Ovary (tissue), 9 donors: ENCODE data around the gene PCSK2. TPM values are rescaled to one million over a fixed set of nuclear protein-coding genes. Genes with fewer than 3 reads are reported as not detected.

Source experiments
- DNase-seq, 5 donors: peaks; one replicate each; pipeline ENCODE4 v3.0.0-alpha.2; 2019 to 2020
- H3K27ac ChIP-seq, 2 donors: fragments of 200-600 bp; one replicate each; pipeline versions ENCODE4 v1.5.1 to v1.8.0; 2019 to 2022
- H3K27me3 ChIP-seq: fragments of 200-600 bp; one replicate; pipeline ENCODE4 v1.8.0; 2022
- H3K36me3 ChIP-seq: fragments of 200-600 bp; sonication (generic); one replicate; pipeline ENCODE4 v1.5.1; 2019
- H3K4me1 ChIP-seq: one replicate; pipeline ENCODE4 v1.8.1; 2013; ENCODE audit warnings: mild to moderate bottlenecking, moderate library complexity; ENCODE audit not compliant: insufficient read depth
- H3K4me3 ChIP-seq: fragments of 200-600 bp; sonication (generic); one replicate; pipeline ENCODE4 v1.5.1; 2017
- H3K9me3 ChIP-seq, 2 donors: fragments of 200-600 bp in 1 of 2; sonication (generic) in 1 of 2; one replicate each; pipeline versions ENCODE4 v1.5.1 to v1.8.1; 2013 to 2019; ENCODE audit warnings: mild to moderate bottlenecking in 1 of 2, moderate library complexity in 1 of 2
- EP300 ChIP-seq: sonication (generic); formaldehyde crosslinking; IDR thresholded peaks from one replicate; pipeline ENCODE4 v1.6.1; 2017; ENCODE audit warnings: antibody characterized with exemption
- POLR2A ChIP-seq: fragments of 450-650 bp; IDR thresholded peaks from one replicate; pipeline ENCODE4 v1.6.1; 2017; ENCODE audit warnings: antibody characterized with exemption, mild to moderate bottlenecking, moderate library complexity
- WGBS, 3 donors: extraction: QIAGEN DNeasy Blood & Tissue Kit in 1 of 3; methylation state at CpG; one replicate each; pipeline versions ENCODE4 v1.1.5 to v1.1.7; 2013 to 2017; 5-methylcytosine and 5-hydroxymethylcytosine counted together
- intact Hi-C, 4 donors: fragments of 100-400 bp; cut with DNase I; formaldehyde crosslinking; loops; one replicate each; pipeline versions ENCODE4 v1.11.0 to v1.15.1; 2022 to 2023
- polyA plus RNA-seq, 2 donors: library from polyadenylated mRNA; stranded (reverse); fragments of 200-250 nt in 1 of 2; fragments of 350-450 nt in 1 of 2; fragmentation: Illumina TruSeq in 1 of 2; extraction: RNeasy Lipid Tissue Mini Kit (QIAGEN cat#74804) in 1 of 2; gene quantifications; one replicate each; pipeline ENCODE4 v1.2.3, GENCODE V29; 2013 to 2014
- total RNA-seq, 7 donors: library from RNA; depleted of rRNA in 2 of 7; stranded (reverse); fragments of >200 nt in 2 of 7; fragmentation: NEBNext Ultra II Directional in 3 of 7; extraction: Animal tissue kit (Norgen Biotek cat#: 25700) in 3 of 7; gene quantifications; one replicate each; pipeline versions ENCODE4 v1.1.0 to v1.2.4, GENCODE V29; 2016 to 2023
- TF ChIP-seq, protein P1 (sequence below), 3 donors: fragments of 450-650 bp in 2 of 3; fragments of 200-600 bp in 1 of 3; IDR thresholded peaks; one replicate each; pipeline versions ENCODE4 v1.5.1 to v1.8.0; 2016 to 2022; ENCODE audit warnings: antibody characterized with exemption in 3 of 3, mild to moderate bottlenecking in 1 of 3
- donor health status: DM: no; HTN: no; CAD: no; lungs with moderate emphysema.
- donor health status: DM: no; HTN: no; CAD: no.
- donor health status: Bipolar disorder and iron deficiency.
- donor health status: DM: yes; HTN: yes; CAD: no.
- donor health status: DM: no; HTN: no; CAD: no.
- donor health status: DM: yes; HTN: yes; CAD: no.

PCSK2 gene
- total and polyA plus RNA-seq, 9 donors = 3.0 to 27.8 (median 6.7) TPM

DNA sequence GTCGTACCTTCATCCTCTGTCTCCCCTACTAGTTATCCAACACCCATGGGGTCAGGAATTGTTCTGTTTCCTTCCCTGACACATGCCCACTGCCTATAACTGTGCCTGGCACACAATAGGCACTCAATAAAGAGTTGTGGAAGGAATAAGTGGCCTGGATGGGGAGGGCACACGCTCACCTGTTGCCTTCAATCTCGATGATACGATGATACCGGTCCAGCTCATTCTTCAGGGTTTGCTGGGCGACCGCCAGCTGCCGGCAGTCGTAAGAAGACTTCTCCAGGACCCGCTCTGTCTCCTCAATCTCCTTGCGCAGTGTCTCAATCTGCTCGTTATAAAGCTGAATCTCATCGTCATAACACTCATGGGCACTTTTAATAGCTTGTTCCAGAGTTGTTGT is 271.8 kb downstream of the PCSK2 start:
- WGBS, 3 donors = 83 to 94% (median 93%) methylated on average over 13 of the region's 13 CpGs
- no peak for DNase-seq
- TF ChIP-seq EP300 = no peak
- TF ChIP-seq, protein P1, sequence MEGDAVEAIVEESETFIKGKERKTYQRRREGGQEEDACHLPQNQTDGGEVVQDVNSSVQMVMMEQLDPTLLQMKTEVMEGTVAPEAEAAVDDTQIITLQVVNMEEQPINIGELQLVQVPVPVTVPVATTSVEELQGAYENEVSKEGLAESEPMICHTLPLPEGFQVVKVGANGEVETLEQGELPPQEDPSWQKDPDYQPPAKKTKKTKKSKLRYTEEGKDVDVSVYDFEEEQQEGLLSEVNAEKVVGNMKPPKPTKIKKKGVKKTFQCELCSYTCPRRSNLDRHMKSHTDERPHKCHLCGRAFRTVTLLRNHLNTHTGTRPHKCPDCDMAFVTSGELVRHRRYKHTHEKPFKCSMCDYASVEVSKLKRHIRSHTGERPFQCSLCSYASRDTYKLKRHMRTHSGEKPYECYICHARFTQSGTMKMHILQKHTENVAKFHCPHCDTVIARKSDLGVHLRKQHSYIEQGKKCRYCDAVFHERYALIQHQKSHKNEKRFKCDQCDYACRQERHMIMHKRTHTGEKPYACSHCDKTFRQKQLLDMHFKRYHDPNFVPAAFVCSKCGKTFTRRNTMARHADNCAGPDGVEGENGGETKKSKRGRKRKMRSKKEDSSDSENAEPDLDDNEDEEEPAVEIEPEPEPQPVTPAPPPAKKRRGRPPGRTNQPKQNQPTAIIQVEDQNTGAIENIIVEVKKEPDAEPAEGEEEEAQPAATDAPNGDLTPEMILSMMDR (IDR thresholded peaks at IDR 0.05) = no peak
- TF ChIP-seq POLR2A = no peak
- intact Hi-C loops = no loop called here
- H3K4me3 ChIP-seq = no peak overlapping the region
- H3K9me3 ChIP-seq = no peaks in the 10 kb centered on the region
- no peaks in the 10 kb centered on the region for H3K36me3 ChIP-seq
- H3K27ac ChIP-seq = no peak overlapping the region
- H3K27me3 ChIP-seq = no peaks in the 10 kb centered on the region
- H3K4me1 ChIP-seq = no peaks in the 10 kb centered on the region

- DNase-seq = no peak
- TF ChIP-seq, protein P1 (IDR thresholded peaks at IDR 0.05) = no peak
- TF ChIP-seq EP300 = no peak
- no peak for TF ChIP-seq POLR2A
- H3K36me3 ChIP-seq = no peaks in the 10 kb centered on the region
- intact Hi-C loops = no loop called here
- 68 to 81% (median 70%) methylated on average over 5 of the region's 5 CpGs for WGBS, 3 donors
- H3K27ac ChIP-seq = no peak overlapping the region
- no peak overlapping the region for H3K4me3 ChIP-seq
- no peaks in the 10 kb centered on the region for H3K4me1 ChIP-seq
- no peaks in the 10 kb centered on the region for H3K9me3 ChIP-seq
- H3K27me3 ChIP-seq = no peaks in the 10 kb centered on the region
These were observed 272.2 kb downstream of the PCSK2 start for GRCh38 chr20:17499041-17499440.

DNA sequence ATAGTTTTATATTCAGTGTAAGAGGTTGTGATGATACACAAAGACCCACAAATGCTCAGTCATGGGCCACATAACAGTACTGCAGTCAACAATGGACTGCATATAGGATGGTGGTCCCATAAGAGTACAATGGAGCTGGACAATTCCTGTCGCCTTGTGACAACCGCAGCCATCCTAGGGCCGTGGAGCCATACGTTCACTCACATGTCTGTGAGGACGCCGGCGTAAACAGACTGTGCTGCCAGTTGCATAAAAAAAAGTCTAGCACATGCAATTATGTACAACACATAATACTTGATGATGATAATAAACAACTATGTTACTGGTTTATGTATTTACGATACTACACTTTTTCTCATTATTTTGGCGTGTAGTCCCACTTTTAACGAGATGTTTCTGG is 273.4 kb downstream of the PCSK2 start:
- H3K4me1 ChIP-seq = no peaks in the 10 kb centered on the region
- no peak overlapping the region for H3K27ac ChIP-seq
- DNase-seq = no peak
- no peaks in the 10 kb centered on the region for H3K36me3 ChIP-seq
- H3K27me3 ChIP-seq = no peaks in the 10 kb centered on the region
- WGBS, 3 donors = 87 to 95% (median 93%) methylated on average over 10 of the region's 10 CpGs
- no peak for TF ChIP-seq EP300
- TF ChIP-seq POLR2A = no peak
- TF ChIP-seq, protein P1 (IDR thresholded peaks at IDR 0.05) = no peak
- H3K4me3 ChIP-seq = no peak overlapping the region
- H3K9me3 ChIP-seq = no peaks in the 10 kb centered on the region
- intact Hi-C loops = loop anchor here in 2 of 4 donors (5.0 to 10.0 kb wide), 4 partner anchors 395 to 497 kb away; no protein-coding TSS in a partner anchor

- Histone ChIP-seq H3K27ac (no peak overlapping the region), H3K36me3 (no peaks in the 10 kb centered on the region), H3K4me3 (no peak overlapping the region), H3K4me1 (peaks cover 2% of the 10 kb centered on the region), H3K27me3 (no peaks in the 10 kb centered on the region), H3K9me3 (no peaks in the 10 kb centered on the region)
- intact Hi-C loops = loop anchor here in 2 of 4 donors (5.0 to 10.0 kb wide), 4 partner anchors 394 to 496 kb away; no protein-coding TSS in a partner anchor
- no peak for DNase-seq
- TF ChIP-seq, protein P1 (IDR thresholded peaks at IDR 0.05) = no peak
- TF ChIP-seq POLR2A (no peak), EP300 (no peak)
- WGBS, 3 donors = 89 to 90% (median 89%) methylated on average over 7 of the region's 7 CpGs
These were observed 274.0 kb downstream of the PCSK2 start for GRCh38 chr20:17500826-17501225.
